ENCODE results near the gene AGO1.

The AGO1 gene

GRCh38 chr1:35915693-35916092, 32.7 kb downstream of the AGO1 start:
- Histone ChIP-seq H3K4me3 (ENCODE audit: low read length in 2 of 2) (no peak overlapping the region), H3K36me3 (ENCODE audit: control insufficient read depth in 2 of 2, insufficient read depth in 2 of 2, low read length in 2 of 2) (peaks cover 59 to 69% of the 10 kb centered on the region in 2 donors), H3K27me3 (ENCODE audit: control insufficient read depth in 1 of 2, insufficient read depth in 2 of 2, low read length in 2 of 2) (no peaks in the 10 kb centered on the region), H3K9ac (ENCODE audit: low read length in 2 of 2) (no peak overlapping the region), H3K4me1 (ENCODE audit: control insufficient read depth, insufficient read depth, low read length) (no peaks in the 10 kb centered on the region), H3K9me3 (ENCODE audit: control insufficient read depth in 2 of 2, low read length in 2 of 2) (no peaks in the 10 kb centered on the region), H3K27ac (ENCODE audit: low read length) (no peak overlapping the region)

- H3K4me1 ChIP-seq (ENCODE audit: control insufficient read depth, insufficient read depth, low read length): no peaks in the 10 kb centered on the region
- H3K9ac ChIP-seq (ENCODE audit: low read length in 2 of 2): no peak overlapping the region
- H3K27ac ChIP-seq (ENCODE audit: low read length): no peak overlapping the region
Observed at GRCh38 chr1:35923791-35924221, 40.8 kb downstream of the AGO1 start.

GRCh38 chr1:35924838-35925237, 41.8 kb downstream of the AGO1 start:
- Histone ChIP-seq H3K27me3 (ENCODE audit: control insufficient read depth in 1 of 2, insufficient read depth in 2 of 2, low read length in 2 of 2) (no peaks in the 10 kb centered on the region), H3K4me1 (ENCODE audit: control insufficient read depth, insufficient read depth, low read length) (peaks cover 2% of the 10 kb centered on the region), H3K36me3 (ENCODE audit: control insufficient read depth in 2 of 2, insufficient read depth in 2 of 2, low read length in 2 of 2) (peaks cover 6 to 14% of the 10 kb centered on the region in 2 donors), H3K4me3 (ENCODE audit: low read length in 2 of 2) (no peak overlapping the region), H3K9me3 (ENCODE audit: control insufficient read depth in 2 of 2, low read length in 2 of 2) (no peaks in the 10 kb centered on the region), H3K27ac (ENCODE audit: low read length) (no peak overlapping the region), H3K9ac (ENCODE audit: low read length in 2 of 2) (no peak overlapping the region)

More at GRCh38 chr1:35923791-35924221, 40.8 kb downstream of the AGO1 start:
- H3K9me3 ChIP-seq (ENCODE audit: control insufficient read depth in 2 of 2, low read length in 2 of 2): no peaks in the 10 kb centered on the region
- H3K4me3 ChIP-seq (ENCODE audit: low read length in 2 of 2): no peak overlapping the region
- H3K36me3 ChIP-seq (ENCODE audit: control insufficient read depth in 2 of 2, insufficient read depth in 2 of 2, low read length in 2 of 2): peaks cover 17 to 24% of the 10 kb centered on the region in 2 donors
- no peaks in the 10 kb centered on the region for H3K27me3 ChIP-seq (ENCODE audit: control insufficient read depth in 1 of 2, insufficient read depth in 2 of 2, low read length in 2 of 2)

DNA sequence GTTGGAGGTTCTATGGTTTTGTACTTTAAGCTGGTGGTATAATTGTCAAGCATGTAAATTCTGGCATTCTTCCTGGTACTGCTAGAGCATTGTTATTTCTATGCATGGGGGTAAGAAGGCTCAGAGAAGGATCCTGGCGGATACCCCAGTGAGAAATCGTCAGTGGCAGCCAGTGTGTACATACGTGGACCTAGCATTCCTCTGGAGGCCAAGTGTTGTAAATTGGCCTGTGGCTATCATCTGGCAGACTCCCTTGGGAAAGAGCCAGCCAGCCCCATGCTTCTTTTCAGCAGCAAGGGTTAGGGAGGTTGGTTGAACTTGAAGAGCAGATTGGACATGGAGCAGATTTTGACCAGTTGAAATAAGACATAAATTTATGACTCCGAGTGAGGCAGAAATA, 42.7 kb downstream of the AGO1 start:
- Histone ChIP-seq H3K9me3 (ENCODE audit: control insufficient read depth in 2 of 2, low read length in 2 of 2) (no peaks in the 10 kb centered on the region), H3K4me3 (ENCODE audit: low read length in 2 of 2) (no peak overlapping the region), H3K4me1 (ENCODE audit: control insufficient read depth, insufficient read depth, low read length) (peaks cover 5% of the 10 kb centered on the region), H3K27me3 (ENCODE audit: control insufficient read depth in 1 of 2, insufficient read depth in 2 of 2, low read length in 2 of 2) (no peaks in the 10 kb centered on the region), H3K27ac (ENCODE audit: low read length) (no peak overlapping the region), H3K9ac (ENCODE audit: low read length in 2 of 2) (no peak overlapping the region), H3K36me3 (ENCODE audit: control insufficient read depth in 2 of 2, insufficient read depth in 2 of 2, low read length in 2 of 2) (peaks cover 0 to 7% of the 10 kb centered on the region in 2 donors)

GRCh38 chr1:35927472-35927871, 44.5 kb downstream of the AGO1 start:
- Histone ChIP-seq H3K36me3 (ENCODE audit: control insufficient read depth in 2 of 2, insufficient read depth in 2 of 2, low read length in 2 of 2) (no peaks in the 10 kb centered on the region), H3K9me3 (ENCODE audit: control insufficient read depth in 2 of 2, low read length in 2 of 2) (no peaks in the 10 kb centered on the region), H3K27ac (ENCODE audit: low read length) (no peak overlapping the region), H3K4me1 (ENCODE audit: control insufficient read depth, insufficient read depth, low read length) (peaks cover 5% of the 10 kb centered on the region), H3K27me3 (ENCODE audit: control insufficient read depth in 1 of 2, insufficient read depth in 2 of 2, low read length in 2 of 2) (no peaks in the 10 kb centered on the region), H3K4me3 (ENCODE audit: low read length in 2 of 2) (no peak overlapping the region), H3K9ac (ENCODE audit: low read length in 2 of 2) (no peak overlapping the region)

DNA sequence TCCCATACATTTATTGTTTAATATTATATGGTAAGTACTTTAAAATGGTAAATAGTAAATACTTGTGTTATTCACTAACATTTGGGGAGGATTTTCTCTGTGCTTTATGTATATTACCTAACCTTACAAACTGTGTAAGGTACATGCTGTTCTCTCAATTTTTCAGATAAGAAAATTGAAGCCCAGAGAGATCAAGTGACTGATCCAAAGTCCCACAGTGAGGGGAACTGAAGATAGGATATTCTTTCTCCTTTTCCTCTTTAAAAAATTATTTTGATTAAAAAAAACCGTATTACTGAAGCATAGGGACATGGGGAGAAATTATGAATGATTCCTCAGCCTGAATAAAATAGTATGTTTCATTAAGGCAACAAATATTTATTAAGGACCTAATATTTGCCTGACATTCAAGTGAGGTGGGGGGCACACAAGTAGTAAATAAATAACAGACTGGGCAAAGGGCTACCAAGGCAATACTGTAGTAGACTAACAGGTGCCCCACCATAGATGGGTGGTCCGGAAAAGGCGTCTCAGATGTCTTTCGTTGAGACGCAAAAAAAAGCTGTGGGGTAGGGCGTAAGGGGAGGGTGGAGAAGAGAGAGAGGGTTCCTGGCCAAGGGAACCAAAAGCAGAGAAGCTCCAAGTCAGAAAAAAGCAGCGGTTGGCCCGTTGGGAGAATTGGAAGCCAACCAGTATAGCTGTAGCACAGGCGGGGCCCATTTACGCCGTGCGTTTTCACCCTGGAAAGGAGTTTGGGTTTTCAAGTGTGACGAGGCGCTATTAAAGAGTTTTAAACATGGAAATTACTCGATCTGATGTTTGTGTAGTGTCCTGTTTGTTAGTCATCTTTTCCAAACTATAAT, 47.0 kb downstream of the AGO1 start:
- H3K4me1 ChIP-seq (ENCODE audit: control insufficient read depth, insufficient read depth, low read length): peaks cover 5% of the 10 kb centered on the region
- no peaks in the 10 kb centered on the region for H3K27me3 ChIP-seq (ENCODE audit: control insufficient read depth in 1 of 2, insufficient read depth in 2 of 2, low read length in 2 of 2)
- no peaks in the 10 kb centered on the region for H3K36me3 ChIP-seq (ENCODE audit: control insufficient read depth in 2 of 2, insufficient read depth in 2 of 2, low read length in 2 of 2)

GRCh38 chr1:35930593-35931445, 47.8 kb downstream of the AGO1 start, which contains the start of gene AGO3:
Gene AGO3, plus strand, starts transcription at chr1:35931105. Its CDS starts 322 bp downstream, at chr1:35931427.
- H3K27ac ChIP-seq (ENCODE audit: low read length): peak within 1 kb of the TSS; percentile 97
- peak within 1 kb of the TSS; percentile 91 to 94 for H3K9ac ChIP-seq (ENCODE audit: low read length in 2 of 2)
- H3K4me3 ChIP-seq (ENCODE audit: low read length in 2 of 2): peak within 1 kb of the TSS; percentile 86 to 91
- no peaks in the 10 kb centered on the region for H3K9me3 ChIP-seq (ENCODE audit: control insufficient read depth in 2 of 2, low read length in 2 of 2)
- peaks cover 5% of the 10 kb centered on the region for H3K4me1 ChIP-seq (ENCODE audit: control insufficient read depth, insufficient read depth, low read length)
- H3K27me3 ChIP-seq (ENCODE audit: control insufficient read depth in 1 of 2, insufficient read depth in 2 of 2, low read length in 2 of 2): no peaks in the 10 kb centered on the region
- H3K36me3 ChIP-seq (ENCODE audit: control insufficient read depth in 2 of 2, insufficient read depth in 2 of 2, low read length in 2 of 2): no peaks in the 10 kb centered on the region

More for the DNA sequence above, 47.0 kb downstream of the AGO1 start:
- Histone ChIP-seq H3K9ac (ENCODE audit: low read length in 2 of 2) (peak overlapping the region; percentile 91 to 94), H3K9me3 (ENCODE audit: control insufficient read depth in 2 of 2, low read length in 2 of 2) (no peaks in the 10 kb centered on the region), H3K27ac (ENCODE audit: low read length) (peak overlapping the region; percentile 97), H3K4me3 (ENCODE audit: low read length in 2 of 2) (peak overlapping the region; percentile 86 to 91)

DNA sequence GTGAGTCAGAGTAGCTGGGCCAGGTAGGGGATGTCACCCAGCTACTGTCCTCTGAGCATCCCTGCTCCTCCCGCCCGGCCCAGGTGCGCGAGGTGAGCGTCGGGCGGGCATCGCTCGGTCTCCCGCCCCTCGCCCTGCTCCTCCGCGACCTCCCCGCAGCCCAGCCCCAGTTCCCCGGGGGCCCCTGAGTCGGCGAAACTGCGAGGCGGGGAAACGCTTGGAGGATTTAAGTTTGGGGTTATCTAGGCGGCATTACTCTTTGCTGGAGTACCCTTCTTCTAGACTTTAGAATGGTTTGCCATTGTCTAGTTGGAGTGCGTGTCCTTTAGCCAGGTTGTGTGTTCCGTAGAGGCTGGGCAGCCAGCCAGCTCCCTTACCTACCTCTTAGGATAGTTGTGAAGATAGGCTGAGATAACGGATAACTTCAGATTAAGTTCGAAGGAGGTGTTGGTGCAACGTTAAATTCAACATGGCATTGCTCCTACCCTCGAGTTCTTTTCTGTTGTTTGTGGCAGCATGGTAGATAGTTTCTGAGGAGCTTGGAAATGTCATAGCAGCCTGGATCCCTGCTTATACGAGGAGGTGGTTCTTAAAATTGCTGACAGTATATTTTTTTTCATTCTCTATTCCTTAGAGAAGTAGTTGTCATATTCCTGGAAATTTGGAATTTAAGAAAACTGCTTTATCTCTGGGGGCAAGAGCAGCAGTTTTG, 48.6 kb downstream of the AGO1 start:
- H3K36me3 ChIP-seq (ENCODE audit: control insufficient read depth in 2 of 2, insufficient read depth in 2 of 2, low read length in 2 of 2): no peaks in the 10 kb centered on the region
- peak overlapping the region; percentile 86 to 91 for H3K4me3 ChIP-seq (ENCODE audit: low read length in 2 of 2)
- peak overlapping the region; percentile 97 for H3K27ac ChIP-seq (ENCODE audit: low read length)
- no peaks in the 10 kb centered on the region for H3K27me3 ChIP-seq (ENCODE audit: control insufficient read depth in 1 of 2, insufficient read depth in 2 of 2, low read length in 2 of 2)
- peaks cover 5% of the 10 kb centered on the region for H3K4me1 ChIP-seq (ENCODE audit: control insufficient read depth, insufficient read depth, low read length)
- H3K9ac ChIP-seq (ENCODE audit: low read length in 2 of 2): peak overlapping the region; percentile 91 to 94
- H3K9me3 ChIP-seq (ENCODE audit: control insufficient read depth in 2 of 2, low read length in 2 of 2): no peaks in the 10 kb centered on the region

- Histone ChIP-seq H3K9ac (ENCODE audit: low read length in 2 of 2) (peak overlapping the region in 1 of 2 donors; percentile 94), H3K27ac (ENCODE audit: low read length) (no peak overlapping the region), H3K9me3 (ENCODE audit: control insufficient read depth in 2 of 2, low read length in 2 of 2) (no peaks in the 10 kb centered on the region), H3K27me3 (ENCODE audit: control insufficient read depth in 1 of 2, insufficient read depth in 2 of 2, low read length in 2 of 2) (no peaks in the 10 kb centered on the region), H3K4me1 (ENCODE audit: control insufficient read depth, insufficient read depth, low read length) (peaks cover 5% of the 10 kb centered on the region), H3K4me3 (ENCODE audit: low read length in 2 of 2) (peak overlapping the region; percentile 86 to 91), H3K36me3 (ENCODE audit: control insufficient read depth in 2 of 2, insufficient read depth in 2 of 2, low read length in 2 of 2) (no peaks in the 10 kb centered on the region)
Observed at GRCh38 chr1:35932158-35932636, 49.2 kb downstream of the AGO1 start.

DNA sequence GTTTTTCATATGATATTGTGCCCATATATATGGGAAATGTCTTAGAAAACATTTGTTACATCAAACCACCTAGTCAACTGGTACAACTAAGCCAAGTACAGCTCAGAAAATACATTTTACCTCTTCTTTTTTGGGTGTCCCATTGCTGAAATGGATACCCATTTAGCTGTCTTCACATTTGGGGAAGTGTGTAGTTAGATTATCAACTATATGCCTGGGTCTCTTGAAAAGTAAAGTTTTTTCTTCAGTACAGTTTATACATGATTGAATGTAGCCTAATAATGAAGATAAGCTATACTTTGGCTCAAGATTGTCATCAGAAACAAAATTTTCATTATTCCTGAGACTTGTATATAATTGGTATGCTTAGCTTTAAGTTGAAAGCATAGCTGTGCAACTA, 49.9 kb downstream of the AGO1 start:
- Histone ChIP-seq H3K4me3 (ENCODE audit: low read length in 2 of 2) (no peak overlapping the region), H3K9me3 (ENCODE audit: control insufficient read depth in 2 of 2, low read length in 2 of 2) (no peaks in the 10 kb centered on the region), H3K9ac (ENCODE audit: low read length in 2 of 2) (no peak overlapping the region), H3K27me3 (ENCODE audit: control insufficient read depth in 1 of 2, insufficient read depth in 2 of 2, low read length in 2 of 2) (no peaks in the 10 kb centered on the region), H3K27ac (ENCODE audit: low read length) (no peak overlapping the region), H3K36me3 (ENCODE audit: control insufficient read depth in 2 of 2, insufficient read depth in 2 of 2, low read length in 2 of 2) (no peaks in the 10 kb centered on the region), H3K4me1 (ENCODE audit: control insufficient read depth, insufficient read depth, low read length) (peaks cover 5% of the 10 kb centered on the region)

Measured in stomach smooth muscle (tissue), 2 donors.